Natural killer cell (primary cell): ENCODE data around the gene RCBTB2. TPM values are rescaled to one million over a fixed set of nuclear protein-coding genes. Genes with fewer than 3 reads are reported as not detected.
A peak's percentile ranks its signal among the peaks of the same experiment; 100 is the strongest.

Experiments
- ATAC-seq, 3 donors: fragments of 150-1000 bp in 2 of 3; fragments of 200-7000 bp in 1 of 3; cut with Tn5 transposase; 1 replicate in 1 of 3; 2 replicates in 2 of 3; pipeline ENCODE4 v1.10.0; 2021; ENCODE audit warnings: mild to moderate bottlenecking in 2 of 3, moderate library complexity in 2 of 3
- DNase-seq, 2 donors: peaks; one replicate each; pipeline versions ENCODE4 v3.0.0 to v3.0.0-alpha.2; 2013 to 2021; ENCODE audit warnings: mixed read lengths in 1 of 2
- H3K27ac ChIP-seq: one replicate; pipeline ENCODE4 v1.5.1; 2013; ENCODE audit warnings: mild to moderate bottlenecking, low read length
- H3K27me3 ChIP-seq: one replicate; pipeline ENCODE4 v1.6.1; 2013; ENCODE audit warnings: low read length; ENCODE audit not compliant: control insufficient read depth, insufficient read depth
- H3K36me3 ChIP-seq: one replicate; pipeline ENCODE4 v1.6.1; 2013; ENCODE audit warnings: low read length; ENCODE audit not compliant: control insufficient read depth, insufficient read depth
- H3K4me1 ChIP-seq: one replicate; pipeline ENCODE4 v1.6.1; 2013; ENCODE audit warnings: low read length; ENCODE audit not compliant: control insufficient read depth, insufficient read depth
- H3K4me3 ChIP-seq: one replicate; pipeline ENCODE4 v1.5.1; 2013; ENCODE audit warnings: low read length
- H3K9me3 ChIP-seq: one replicate; pipeline ENCODE4 v1.6.1; 2013; ENCODE audit warnings: low read length; ENCODE audit not compliant: control insufficient read depth, insufficient read depth
- H3K27ac Mint-ChIP-seq, 2 donors: one replicate each; pipeline ENCODE4 v1.8.0; 2022; ENCODE audit warnings: mild to moderate bottlenecking in 2 of 2, mixed read lengths in 2 of 2, moderate library complexity in 1 of 2
- H3K27me3 Mint-ChIP-seq, 2 donors: one replicate each; pipeline ENCODE4 v1.8.0; 2022; ENCODE audit warnings: low read depth in 2 of 2, mixed read lengths in 2 of 2
- H3K36me3 Mint-ChIP-seq: one replicate; pipeline ENCODE4 v1.8.0; 2022; ENCODE audit warnings: mixed read lengths
- H3K4me1 Mint-ChIP-seq, 2 donors: one replicate each; pipeline ENCODE4 v1.8.0; 2022; ENCODE audit warnings: mixed read lengths in 2 of 2
- H3K4me3 Mint-ChIP-seq: one replicate; pipeline ENCODE4 v1.8.0; 2022; ENCODE audit warnings: mild to moderate bottlenecking, moderate library complexity, mixed read lengths
- H3K9me3 Mint-ChIP-seq, 2 donors: one replicate each; pipeline ENCODE4 v1.8.0; 2022; ENCODE audit warnings: mixed read lengths in 2 of 2
- WGBS: methylation state at CpG from one replicate; pipeline ENCODE4 v1.1.7; 2013; ENCODE audit warnings: missing lambda C conversion rate; ENCODE audit not compliant: insufficient coverage; 5-methylcytosine and 5-hydroxymethylcytosine counted together
- intact Hi-C: fragments of 100-400 bp; cut with micrococcal nuclease; formaldehyde crosslinking; loops from one replicate; pipeline ENCODE4 v1.14.2; 2022
- total RNA-seq, 4 donors: library from RNA; stranded (reverse); fragments of 120-200 nt in 1 of 4; gene quantifications; one replicate each; pipeline versions ENCODE4 v1.2.3 to v1.2.4, GENCODE V29; 2013 to 2022
- TF ChIP-seq, protein P1 (sequence below): fragments of 200-600 bp; IDR thresholded peaks from one replicate; pipeline ENCODE4 v1.8.0; 2022; ENCODE audit warnings: antibody characterized with exemption

Gene RCBTB2
- total RNA-seq, 3 donors from 2014 or later (not counting 1 experiment from before 2014, with no cell fraction given) = 21.9 to 27.1 (median 24.2) TPM

DNA sequence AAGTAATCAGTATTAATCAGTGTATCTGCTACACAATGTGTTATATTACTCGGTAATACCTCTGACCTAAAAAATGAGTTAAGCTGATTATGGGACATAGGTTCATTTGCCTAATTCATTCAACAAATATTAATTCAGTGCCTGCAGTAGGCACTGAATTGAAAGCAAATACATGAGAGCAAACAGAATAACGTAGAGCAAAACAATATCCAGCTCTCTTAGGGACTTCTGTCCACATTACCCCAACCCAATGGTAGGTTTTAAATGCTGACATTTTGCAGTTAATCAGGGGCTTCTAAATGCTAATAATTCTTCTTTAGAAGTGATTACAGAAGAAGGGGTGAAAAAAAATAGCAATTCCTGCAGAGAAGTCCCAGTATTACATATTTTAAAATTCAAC lies 4.9 kb downstream of the RCBTB2 start:
- no peak for DNase-seq
- intact Hi-C loops = loop anchor here (1.0 kb wide), 1 partner anchor 23 kb away; no protein-coding TSS in a partner anchor
- H3K27ac ChIP-seq = no peak overlapping the region
- TF ChIP-seq, protein P1, sequence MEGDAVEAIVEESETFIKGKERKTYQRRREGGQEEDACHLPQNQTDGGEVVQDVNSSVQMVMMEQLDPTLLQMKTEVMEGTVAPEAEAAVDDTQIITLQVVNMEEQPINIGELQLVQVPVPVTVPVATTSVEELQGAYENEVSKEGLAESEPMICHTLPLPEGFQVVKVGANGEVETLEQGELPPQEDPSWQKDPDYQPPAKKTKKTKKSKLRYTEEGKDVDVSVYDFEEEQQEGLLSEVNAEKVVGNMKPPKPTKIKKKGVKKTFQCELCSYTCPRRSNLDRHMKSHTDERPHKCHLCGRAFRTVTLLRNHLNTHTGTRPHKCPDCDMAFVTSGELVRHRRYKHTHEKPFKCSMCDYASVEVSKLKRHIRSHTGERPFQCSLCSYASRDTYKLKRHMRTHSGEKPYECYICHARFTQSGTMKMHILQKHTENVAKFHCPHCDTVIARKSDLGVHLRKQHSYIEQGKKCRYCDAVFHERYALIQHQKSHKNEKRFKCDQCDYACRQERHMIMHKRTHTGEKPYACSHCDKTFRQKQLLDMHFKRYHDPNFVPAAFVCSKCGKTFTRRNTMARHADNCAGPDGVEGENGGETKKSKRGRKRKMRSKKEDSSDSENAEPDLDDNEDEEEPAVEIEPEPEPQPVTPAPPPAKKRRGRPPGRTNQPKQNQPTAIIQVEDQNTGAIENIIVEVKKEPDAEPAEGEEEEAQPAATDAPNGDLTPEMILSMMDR = no peak
- 70% methylated on average over 2 of the region's 2 CpGs for WGBS
- H3K27me3 Mint-ChIP-seq = no peaks in the 10 kb centered on the region
- no peaks in the 10 kb centered on the region for H3K27me3 ChIP-seq
- peak overlapping the region; percentile 66 to 72 for H3K27ac Mint-ChIP-seq
- H3K4me1 Mint-ChIP-seq = peaks cover 52 to 60% of the 10 kb centered on the region in 2 donors
- no peak overlapping the region for H3K4me3 ChIP-seq
- no peak for ATAC-seq
- H3K4me3 Mint-ChIP-seq = peak overlapping the region; percentile 74
- peaks cover 21% of the 10 kb centered on the region for H3K4me1 ChIP-seq
- no peaks in the 10 kb centered on the region for H3K9me3 Mint-ChIP-seq
- H3K9me3 ChIP-seq = no peaks in the 10 kb centered on the region
- H3K36me3 ChIP-seq = no peaks in the 10 kb centered on the region
- no peaks in the 10 kb centered on the region for H3K36me3 Mint-ChIP-seq

DNA sequence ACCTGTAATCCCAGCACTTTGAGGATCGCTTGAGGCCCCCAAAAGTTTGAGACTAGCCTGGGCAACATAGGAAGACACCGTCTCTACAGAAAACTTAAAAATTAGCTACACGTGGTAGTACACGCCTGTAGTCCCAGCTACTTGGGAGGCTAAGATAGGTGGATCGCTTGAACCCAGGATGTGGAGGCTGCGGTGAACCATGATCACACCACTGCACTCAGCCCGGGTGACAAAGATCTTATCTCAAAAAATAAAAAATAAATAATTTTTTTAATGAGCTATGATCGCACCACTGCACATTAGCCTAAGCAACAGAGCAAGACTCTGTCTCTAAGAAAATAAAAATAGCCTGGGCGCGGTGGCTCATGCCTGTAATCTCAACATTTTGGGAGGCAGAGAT lies 6.6 kb downstream of the RCBTB2 start:
- Mint-ChIP-seq H3K36me3 (no peaks in the 10 kb centered on the region), H3K4me1 (peaks cover 44 to 47% of the 10 kb centered on the region in 2 donors), H3K27ac (peak overlapping the region; percentile 69 to 75), H3K9me3 (no peaks in the 10 kb centered on the region), H3K27me3 (no peaks in the 10 kb centered on the region), H3K4me3 (peak overlapping the region; percentile 68)
- Histone ChIP-seq H3K27ac (peak overlapping the region; percentile 71), H3K27me3 (no peaks in the 10 kb centered on the region), H3K4me3 (no peak overlapping the region), H3K4me1 (peaks cover 12% of the 10 kb centered on the region), H3K9me3 (no peaks in the 10 kb centered on the region), H3K36me3 (peaks cover 4% of the 10 kb centered on the region)
- TF ChIP-seq, protein P1 = no peak
- peak; percentile 51 to 64 for DNase-seq
- intact Hi-C loops = no loop called here
- WGBS = 46% methylated on average over 10 of the region's 10 CpGs
- peak; percentile 72 to 89 (median 75) for ATAC-seq

DNA sequence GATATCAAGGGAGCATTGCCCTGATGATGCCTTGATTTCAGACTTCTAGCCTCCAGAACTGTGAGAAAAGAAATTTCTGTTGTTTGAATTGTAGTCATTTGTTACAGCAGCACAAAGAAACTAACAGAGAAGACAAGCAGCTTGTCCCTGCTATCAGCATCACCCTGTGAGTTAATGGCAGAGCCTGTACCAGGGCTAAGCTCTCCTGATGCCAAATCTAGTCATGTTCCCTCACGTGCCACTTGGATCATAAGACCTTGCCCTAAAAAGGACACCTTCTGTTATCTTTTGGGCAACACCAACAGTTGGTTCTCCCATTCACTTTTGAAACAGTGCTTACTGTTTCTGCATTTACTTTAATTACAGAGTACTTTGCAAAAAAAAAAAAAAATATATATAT lies 14.8 kb downstream of the RCBTB2 start:
- peaks cover 8% of the 10 kb centered on the region for H3K36me3 Mint-ChIP-seq
- ATAC-seq (no peak), DNase-seq (no peak)
- TF ChIP-seq, protein P1 = no peak
- no peaks in the 10 kb centered on the region for H3K27me3 Mint-ChIP-seq
- Histone ChIP-seq H3K4me1 (no peaks in the 10 kb centered on the region), H3K27ac (no peak overlapping the region), H3K36me3 (peaks cover 8% of the 10 kb centered on the region), H3K9me3 (no peaks in the 10 kb centered on the region), H3K27me3 (no peaks in the 10 kb centered on the region), H3K4me3 (no peak overlapping the region)
- WGBS = 95% methylated on average over 1 of the region's 1 CpG
- no peak overlapping the region for H3K4me3 Mint-ChIP-seq
- H3K27ac Mint-ChIP-seq = no peak overlapping the region
- H3K9me3 Mint-ChIP-seq = no peaks in the 10 kb centered on the region
- H3K4me1 Mint-ChIP-seq = peaks cover 11 to 22% of the 10 kb centered on the region in 2 donors
- intact Hi-C loops = no loop called here

DNA sequence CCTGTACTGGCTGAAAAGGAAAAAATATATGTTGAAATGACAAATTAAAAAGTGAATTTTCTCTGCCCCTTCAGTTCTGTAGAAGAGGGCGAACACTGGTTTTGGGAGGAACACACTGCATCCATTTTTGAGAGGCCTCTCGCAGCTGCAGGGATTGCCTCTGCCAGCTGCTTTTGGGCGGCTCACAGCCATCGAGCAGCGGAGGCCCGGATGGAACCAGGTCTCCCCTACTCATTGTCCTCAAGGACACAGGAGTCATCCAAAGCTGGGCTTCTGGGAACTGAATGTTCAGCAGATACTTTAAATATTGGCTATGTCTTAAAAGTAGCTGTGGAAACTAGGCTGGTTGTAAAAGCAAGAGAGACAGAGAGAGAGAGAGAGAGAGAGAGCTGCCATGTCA lies 17.1 kb downstream of the RCBTB2 start:
- intact Hi-C loops = no loop called here
- no peak overlapping the region for H3K27ac Mint-ChIP-seq
- H3K27ac ChIP-seq = no peak overlapping the region
- H3K9me3 ChIP-seq = no peaks in the 10 kb centered on the region
- TF ChIP-seq, protein P1 = no peak
- H3K9me3 Mint-ChIP-seq = no peaks in the 10 kb centered on the region
- H3K36me3 ChIP-seq = peaks cover 11% of the 10 kb centered on the region
- H3K27me3 ChIP-seq = no peaks in the 10 kb centered on the region
- no peak overlapping the region for H3K4me3 Mint-ChIP-seq
- 100% methylated on average over 6 of the region's 6 CpGs for WGBS
- H3K4me3 ChIP-seq = no peak overlapping the region
- ATAC-seq (no peak), DNase-seq (no peak)
- peaks cover 8% of the 10 kb centered on the region for H3K36me3 Mint-ChIP-seq
- H3K27me3 Mint-ChIP-seq = no peaks in the 10 kb centered on the region
- H3K4me1 Mint-ChIP-seq = peaks cover 11 to 22% of the 10 kb centered on the region in 2 donors
- no peaks in the 10 kb centered on the region for H3K4me1 ChIP-seq
